ENCODE measurements around the gene DGKH.
A peak's percentile ranks its signal among the peaks of the same experiment; 100 is the strongest.

DGKH gene

DNA sequence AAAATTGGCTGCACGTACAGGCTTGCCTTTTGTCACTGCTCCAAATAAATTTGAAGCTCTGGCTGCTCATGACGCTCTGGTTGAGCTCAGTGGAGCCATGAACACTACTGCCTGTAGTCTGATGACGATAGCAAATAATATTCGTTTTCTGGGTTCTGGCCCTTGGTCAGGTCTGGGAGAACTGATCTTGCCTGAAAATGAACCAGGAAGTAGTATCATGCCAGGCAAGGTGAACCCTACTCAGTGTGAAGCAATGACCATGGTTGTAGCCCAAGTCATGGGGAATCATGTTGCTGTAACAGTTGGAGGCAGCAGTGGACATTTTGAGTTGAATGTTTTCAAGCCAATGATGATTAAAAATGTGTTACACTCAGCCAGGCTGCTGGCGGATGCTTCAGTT lies 207.4 kb downstream of the DGKH start:
- DNase-seq (ENCODE audit: insufficient read length) = no peak
- FAIRE-seq = peak; percentile 74
- TF ChIP-seq POLR2AphosphoS5 (IDR thresholded peaks at IDR 0.05; ENCODE audit: low read depth, low read length) (no peak), POLR2A (IDR thresholded peaks at IDR 0.05; ENCODE audit: low read depth, low read length) (no peak), TAF1 (IDR thresholded peaks at IDR 0.05; ENCODE audit: borderline replicate concordance, low read depth, low read length) (no peak)

DNA sequence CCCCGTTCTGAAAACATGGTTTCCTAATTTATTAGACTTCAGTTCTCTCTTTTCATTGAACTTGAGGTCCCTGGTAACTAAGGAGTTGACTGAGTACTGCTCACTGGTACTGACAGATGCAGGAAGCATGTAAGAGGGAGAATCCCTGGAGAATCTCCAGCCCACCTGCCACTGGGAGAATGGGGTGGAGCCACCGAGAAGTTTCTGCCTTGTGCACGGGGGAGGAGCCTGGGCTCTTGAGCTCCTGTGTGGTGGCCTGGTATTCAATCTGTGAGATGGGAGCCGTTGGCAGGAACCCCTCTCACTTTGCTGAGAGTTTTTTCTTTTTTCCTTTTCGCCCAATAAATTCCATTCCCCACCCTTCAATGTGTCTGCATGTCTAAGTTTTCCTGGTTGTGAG lies 210.3 kb downstream of the DGKH start:
- no peak for DNase-seq (ENCODE audit: insufficient read length)
- no peak for TF ChIP-seq TAF1 (IDR thresholded peaks at IDR 0.05; ENCODE audit: borderline replicate concordance, low read depth, low read length)
- no peak for TF ChIP-seq POLR2AphosphoS5 (IDR thresholded peaks at IDR 0.05; ENCODE audit: low read depth, low read length)
- no peak for TF ChIP-seq POLR2A (IDR thresholded peaks at IDR 0.05; ENCODE audit: low read depth, low read length)
- no peak for FAIRE-seq

DNA sequence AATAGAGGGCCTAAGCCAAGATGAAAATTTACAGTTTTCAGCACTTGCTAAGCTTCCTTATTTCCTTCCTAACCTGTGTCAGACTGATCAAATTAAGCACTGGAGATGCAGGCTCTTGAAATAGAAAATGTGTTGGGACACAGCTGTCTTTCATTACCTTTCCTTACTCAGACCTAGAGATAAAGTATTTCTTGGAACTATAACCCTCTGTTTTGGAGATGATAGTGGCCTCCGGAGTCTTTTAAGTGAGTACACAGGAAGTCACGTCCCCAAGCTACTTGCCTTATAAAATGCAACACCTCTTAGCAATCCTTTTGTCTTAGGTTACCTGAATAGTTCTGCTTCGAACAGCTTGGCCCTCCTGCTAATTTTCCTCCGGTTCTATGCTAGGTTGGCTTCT lies 211.1 kb downstream of the DGKH start:
- DNase-seq (ENCODE audit: insufficient read length) (no peak), FAIRE-seq (no peak)
- TF ChIP-seq POLR2A (IDR thresholded peaks at IDR 0.05; ENCODE audit: low read depth, low read length) (no peak), TAF1 (IDR thresholded peaks at IDR 0.05; ENCODE audit: borderline replicate concordance, low read depth, low read length) (no peak), POLR2AphosphoS5 (IDR thresholded peaks at IDR 0.05; ENCODE audit: low read depth, low read length) (no peak)

DNA sequence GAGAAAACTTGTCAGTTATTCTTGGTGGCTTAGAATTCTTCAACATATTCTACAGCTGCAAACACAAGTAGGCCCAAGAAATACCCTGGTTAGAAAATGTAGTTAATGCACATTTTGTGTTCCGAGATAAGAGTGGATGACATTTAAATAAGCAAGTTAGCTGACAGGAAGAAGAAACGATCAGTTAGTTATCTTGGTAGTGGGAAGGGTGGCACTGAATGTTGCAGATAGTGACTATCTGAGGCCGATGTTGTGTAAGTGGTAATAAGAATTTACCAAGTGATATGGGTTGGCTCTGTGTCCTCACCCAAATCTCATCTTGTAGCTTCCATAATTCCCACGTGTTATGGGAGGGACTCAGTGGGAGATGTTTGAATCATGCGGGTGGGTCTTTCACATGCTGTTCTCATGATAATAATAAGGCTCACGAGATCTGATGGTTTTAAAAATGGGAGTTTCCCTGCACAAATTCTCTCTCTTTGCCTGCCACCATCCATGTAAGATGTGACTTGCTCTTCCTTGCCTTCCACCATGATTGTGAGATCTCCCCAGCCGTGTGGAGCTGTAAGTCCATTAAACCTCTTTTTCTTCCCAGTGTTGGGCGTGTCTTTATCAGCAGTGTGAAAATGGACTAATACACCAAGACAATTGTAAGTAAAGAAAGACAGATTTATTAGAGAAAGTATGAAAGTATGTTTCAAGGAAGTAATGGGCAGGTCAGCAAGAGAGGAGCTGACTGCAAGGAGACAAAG lies 212.6 kb downstream of the DGKH start:
- TF ChIP-seq TAF1 (IDR thresholded peaks at IDR 0.05; ENCODE audit: borderline replicate concordance, low read depth, low read length) (no peak), POLR2AphosphoS5 (IDR thresholded peaks at IDR 0.05; ENCODE audit: low read depth, low read length) (no peak), POLR2A (IDR thresholded peaks at IDR 0.05; ENCODE audit: low read depth, low read length) (no peak)
- no peak for DNase-seq (ENCODE audit: insufficient read length)
- no peak for FAIRE-seq

DNA sequence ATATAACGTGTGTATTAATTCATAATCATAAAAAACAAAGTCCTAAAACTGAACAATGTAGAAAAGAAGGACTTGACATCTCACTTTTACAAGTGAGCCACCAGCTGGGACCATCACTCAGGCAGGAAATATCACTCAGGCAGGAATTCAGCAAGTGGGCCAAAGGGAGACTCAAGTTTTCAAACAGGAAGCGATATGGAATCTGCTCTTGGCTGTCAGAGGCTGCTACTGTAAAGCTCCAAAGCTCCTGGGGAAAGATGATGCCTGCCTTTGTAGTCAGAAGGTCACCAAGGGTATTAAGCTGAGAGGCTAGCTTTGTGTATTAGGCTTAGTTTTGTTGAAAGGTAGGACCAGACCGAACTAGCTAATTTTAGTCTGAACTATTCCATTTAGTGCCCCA lies 218.0 kb downstream of the DGKH start:
- no peak for FAIRE-seq
- TF ChIP-seq POLR2A (IDR thresholded peaks at IDR 0.05; ENCODE audit: low read depth, low read length) (no peak), TAF1 (IDR thresholded peaks at IDR 0.05; ENCODE audit: borderline replicate concordance, low read depth, low read length) (no peak)

DNA sequence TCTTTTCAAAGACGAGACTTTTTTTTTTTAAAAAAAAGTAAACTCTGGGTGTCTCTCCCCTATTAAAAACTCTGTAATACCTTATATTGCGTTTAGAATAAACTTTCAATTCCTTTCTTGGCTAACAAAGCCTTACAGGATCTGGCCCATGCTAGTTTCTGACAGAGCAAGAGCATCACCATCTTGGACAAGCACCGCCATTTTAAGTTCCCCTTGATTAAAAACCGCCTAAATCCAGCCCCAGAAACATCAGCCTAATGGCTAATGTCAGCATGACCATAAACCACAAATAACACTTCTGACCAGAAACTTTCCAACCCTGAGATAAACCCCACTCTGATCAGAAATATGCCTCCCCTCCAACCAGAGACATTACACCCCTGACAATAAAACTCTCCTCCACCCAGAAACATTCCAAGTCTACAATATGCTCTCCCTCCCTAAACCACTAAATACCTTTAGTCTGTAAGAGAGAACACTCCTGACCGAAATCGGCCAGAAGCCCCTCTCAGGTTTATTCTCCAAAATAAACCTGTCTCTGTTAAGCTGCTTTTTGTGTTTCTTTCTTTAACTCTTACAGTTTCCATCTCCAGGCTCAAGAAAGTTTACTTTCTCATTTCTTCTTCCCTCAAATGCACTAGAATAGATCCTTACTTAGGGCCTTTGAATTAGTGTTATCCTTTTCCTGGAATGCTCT lies 221.9 kb downstream of the DGKH start:
- DNase-seq (ENCODE audit: insufficient read length) = no peak
- TF ChIP-seq TAF1 (IDR thresholded peaks at IDR 0.05; ENCODE audit: borderline replicate concordance, low read depth, low read length) = no peak
- TF ChIP-seq POLR2AphosphoS5 (IDR thresholded peaks at IDR 0.05; ENCODE audit: low read depth, low read length) = no peak
- no peak for TF ChIP-seq POLR2A (IDR thresholded peaks at IDR 0.05; ENCODE audit: low read depth, low read length)
- no peak for FAIRE-seq

More for the DNA sequence above, 218.0 kb downstream of the DGKH start:
- no peak for DNase-seq (ENCODE audit: insufficient read length)

DNA sequence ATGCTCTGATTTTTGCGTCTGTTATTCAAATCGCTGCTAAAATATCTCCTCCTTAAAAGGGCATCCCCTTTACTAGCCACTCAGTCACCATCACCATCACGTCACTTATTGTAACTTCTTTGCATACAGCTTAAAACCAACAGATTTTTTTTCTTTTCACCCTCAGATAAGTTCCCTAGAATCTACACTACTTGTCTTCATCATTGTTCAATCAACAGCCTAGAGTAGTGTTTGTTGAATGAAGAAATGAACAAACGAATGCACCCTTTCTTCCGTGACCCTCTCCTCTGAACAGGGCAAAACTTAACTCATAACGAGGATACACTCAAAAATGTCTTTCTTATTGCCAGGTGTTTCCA lies 222.4 kb downstream of the DGKH start:
- peak; percentile 79 for FAIRE-seq
- TF ChIP-seq POLR2A (IDR thresholded peaks at IDR 0.05; ENCODE audit: low read depth, low read length) = no peak
- no peak for TF ChIP-seq TAF1 (IDR thresholded peaks at IDR 0.05; ENCODE audit: borderline replicate concordance, low read depth, low read length)
- TF ChIP-seq POLR2AphosphoS5 (IDR thresholded peaks at IDR 0.05; ENCODE audit: low read depth, low read length) = no peak
- no peak for DNase-seq (ENCODE audit: insufficient read length)

DNA sequence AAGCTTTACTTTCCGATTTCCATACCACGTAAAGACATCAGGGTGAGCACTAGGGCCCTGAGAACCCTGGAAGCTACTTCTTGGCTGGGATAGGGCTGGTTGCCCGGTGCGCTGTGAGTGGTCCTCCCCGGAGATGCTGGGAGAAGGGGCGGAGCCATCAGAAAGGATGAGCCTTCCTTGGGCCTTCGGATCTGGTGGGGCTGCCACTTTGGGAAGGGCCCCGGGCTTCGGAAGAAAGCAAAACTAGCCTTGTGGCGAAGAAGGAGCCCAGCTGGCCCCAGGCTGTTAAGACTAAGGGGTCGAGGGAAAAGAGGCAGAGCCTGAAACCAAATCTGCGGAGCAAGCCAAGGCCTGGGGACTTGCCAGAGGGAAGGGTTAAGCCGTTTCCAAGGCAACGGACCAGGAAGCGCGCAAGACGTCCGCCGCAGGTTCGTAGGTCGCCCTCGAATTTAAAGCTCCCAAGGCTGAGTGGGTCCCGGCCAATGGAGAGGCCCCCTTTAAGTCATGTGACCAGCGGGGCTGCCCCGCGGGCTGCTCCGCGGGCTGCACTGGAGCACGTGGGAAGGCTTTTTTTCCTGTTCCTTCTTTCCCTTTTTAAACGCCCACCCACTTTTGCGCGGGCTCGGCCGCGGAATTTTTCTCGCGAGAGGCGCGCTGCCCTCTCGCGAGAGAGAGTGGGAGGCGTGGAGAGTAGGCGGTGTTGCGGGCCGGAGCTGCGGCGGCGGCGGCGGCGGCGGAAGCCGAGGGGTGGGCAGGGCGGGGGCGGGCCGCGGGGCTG lies 223.1 kb downstream of the DGKH start:
- TF ChIP-seq POLR2A (IDR thresholded peaks at IDR 0.05; ENCODE audit: low read depth, low read length) = 0 out of 2 replicates have a peak, but pooled peaks have one; percentile 10
- peak; percentile 9; the same call in 1 of the 2 replicates for TF ChIP-seq POLR2AphosphoS5 (IDR thresholded peaks at IDR 0.05; ENCODE audit: low read depth, low read length)
- TF ChIP-seq TAF1 (IDR thresholded peaks at IDR 0.05; ENCODE audit: borderline replicate concordance, low read depth, low read length) = no peak
- DNase-seq (ENCODE audit: insufficient read length) = peak; percentile 82
- FAIRE-seq = peak; percentile 99

DNA sequence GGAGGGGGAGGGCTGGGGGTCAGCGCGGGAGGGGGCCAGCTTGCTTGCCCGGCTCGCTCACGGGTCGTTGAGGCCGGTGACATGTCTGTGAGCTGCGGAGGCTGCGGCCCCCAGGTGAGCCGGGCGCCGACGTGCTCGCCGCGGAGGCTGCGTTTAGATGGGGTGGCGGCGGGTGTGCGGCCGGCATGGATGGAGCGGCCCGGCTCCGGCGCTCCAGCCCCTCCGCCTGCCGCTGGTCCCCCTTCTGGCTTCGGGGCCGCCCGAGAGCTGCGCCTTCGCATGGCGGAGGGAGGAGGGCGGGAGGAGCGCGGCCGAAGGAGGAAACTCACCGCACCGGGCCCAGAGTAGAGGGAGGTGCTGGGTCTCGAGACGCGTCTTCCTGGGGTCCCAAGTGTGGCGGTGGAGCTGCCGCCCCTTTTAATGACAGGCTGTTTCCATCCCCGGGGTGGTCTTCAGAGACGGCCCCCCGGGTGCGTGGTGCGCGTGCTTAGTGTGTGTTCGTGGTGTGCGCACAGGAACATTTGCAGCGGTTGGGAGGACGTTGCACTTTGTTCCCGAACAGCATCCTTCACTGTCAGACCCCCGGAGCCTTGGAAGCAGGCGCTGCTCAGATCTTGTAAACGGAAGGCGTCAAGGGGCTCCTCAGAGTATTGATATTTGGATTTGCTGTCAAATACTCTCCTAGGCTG lies 223.8 kb downstream of the DGKH start, which contains the start of gene AKAP11:
TSS of gene AKAP11 (plus strand) at position 38 of the 689 bp plus-strand sequence. CDS start 14,197 bp downstream, outside the sequence.
- FAIRE-seq = no peak
- TF ChIP-seq POLR2AphosphoS5 (IDR thresholded peaks at IDR 0.05; ENCODE audit: low read depth, low read length) (peak; percentile 43), TAF1 (IDR thresholded peaks at IDR 0.05; ENCODE audit: borderline replicate concordance, low read depth, low read length) (no peak; the same call in 1 of the 2 replicates), POLR2A (IDR thresholded peaks at IDR 0.05; ENCODE audit: low read depth, low read length) (peak; percentile 68)
- DNase-seq (ENCODE audit: insufficient read length) = peak; percentile 17

DNA sequence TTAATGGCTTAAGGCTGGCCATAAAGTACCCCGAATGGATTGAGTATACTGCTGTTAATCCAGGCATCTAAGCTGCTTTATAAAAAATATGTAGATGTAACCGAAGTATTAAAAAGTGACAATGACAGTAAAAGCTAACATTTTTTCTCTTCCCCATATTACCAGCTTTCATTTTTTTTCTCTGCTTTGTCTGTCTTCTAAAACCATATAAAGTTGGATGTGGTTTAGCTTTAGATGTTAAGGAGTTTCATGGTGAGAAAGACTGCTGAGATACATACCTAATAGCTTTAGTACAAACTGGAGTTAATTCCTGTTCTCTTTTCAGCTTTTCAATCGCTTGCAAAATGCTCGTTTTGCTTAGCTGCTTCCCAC lies 224.3 kb downstream of the DGKH start:
- peak; percentile 66 for FAIRE-seq
- no peak for DNase-seq (ENCODE audit: insufficient read length)
- no peak for TF ChIP-seq POLR2A (IDR thresholded peaks at IDR 0.05; ENCODE audit: low read depth, low read length)
- no peak for TF ChIP-seq POLR2AphosphoS5 (IDR thresholded peaks at IDR 0.05; ENCODE audit: low read depth, low read length)
- TF ChIP-seq TAF1 (IDR thresholded peaks at IDR 0.05; ENCODE audit: borderline replicate concordance, low read depth, low read length) = no peak
